NCI-H1436 (cell line): ENCODE data around the gene ZNF503.
A peak's percentile ranks its signal among the peaks of the same experiment; 100 is the strongest.

Source experiments
- DNase-seq: peaks from one replicate; lab custom pipeline; 2025; lab: John Stamatoyannopoulos, UW

ZNF503 gene

GRCh38 chr10:75406462-75407223, 5.1 kb upstream of the ZNF503 start:
- no peak for DNase-seq

GRCh38 chr10:75405598-75406461, 4.3 kb upstream of the ZNF503 start:
- DNase-seq, result no peak

DNA sequence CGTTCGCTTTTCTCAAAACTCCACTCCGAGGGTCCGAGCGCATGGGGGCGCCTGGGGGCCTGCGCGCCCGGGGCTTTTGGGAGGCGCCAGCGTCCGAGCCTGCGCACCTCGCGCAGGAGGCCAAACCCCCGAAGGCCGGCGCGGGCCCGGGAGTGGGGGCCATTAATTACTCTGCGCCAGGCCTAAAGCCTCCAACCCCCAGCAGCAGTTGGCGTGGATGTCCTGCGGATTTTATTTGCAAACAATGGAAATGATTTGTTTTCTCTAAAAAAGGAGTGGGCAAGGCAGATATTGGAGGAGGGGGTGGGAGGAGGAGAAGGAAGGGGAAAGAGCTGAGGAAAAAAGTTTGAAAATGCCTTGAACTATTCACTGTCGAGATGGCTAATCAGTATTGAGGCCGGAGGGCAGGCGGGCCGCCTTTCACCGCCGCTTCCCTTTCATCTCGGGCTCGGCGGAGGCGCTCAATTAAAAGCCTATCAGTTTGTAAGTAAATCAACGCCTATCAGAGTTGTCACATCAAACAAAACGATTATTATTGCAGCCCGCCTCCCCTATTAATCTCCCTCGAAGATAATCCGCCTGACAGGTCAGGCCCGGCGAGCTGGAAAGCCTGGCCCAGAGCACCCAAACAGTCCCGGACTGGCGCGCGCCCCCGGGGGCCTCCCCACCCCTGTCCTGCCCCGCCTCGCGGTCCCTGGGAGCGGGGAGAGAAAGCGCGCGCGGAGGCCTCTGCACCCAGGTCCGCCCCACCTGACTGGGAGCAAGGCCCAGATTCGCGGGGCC, 3.4 kb upstream of the ZNF503 start:
- peak; percentile 52 for DNase-seq

- peak; percentile 71 for DNase-seq
These were observed 2.6 kb upstream of the ZNF503 start for GRCh38 chr10:75403939-75404814.

- peak; percentile 48 for DNase-seq
These were observed 1.8 kb upstream of the ZNF503 start for GRCh38 chr10:75403144-75403938.

- DNase-seq, result peak; percentile 94
These were observed 1.1 kb upstream of the ZNF503 start for GRCh38 chr10:75402486-75403143.

- DNase-seq, result peak; percentile 39
These were observed 594 bp downstream of the ZNF503 start for GRCh38 chr10:75400771-75401568.

DNA sequence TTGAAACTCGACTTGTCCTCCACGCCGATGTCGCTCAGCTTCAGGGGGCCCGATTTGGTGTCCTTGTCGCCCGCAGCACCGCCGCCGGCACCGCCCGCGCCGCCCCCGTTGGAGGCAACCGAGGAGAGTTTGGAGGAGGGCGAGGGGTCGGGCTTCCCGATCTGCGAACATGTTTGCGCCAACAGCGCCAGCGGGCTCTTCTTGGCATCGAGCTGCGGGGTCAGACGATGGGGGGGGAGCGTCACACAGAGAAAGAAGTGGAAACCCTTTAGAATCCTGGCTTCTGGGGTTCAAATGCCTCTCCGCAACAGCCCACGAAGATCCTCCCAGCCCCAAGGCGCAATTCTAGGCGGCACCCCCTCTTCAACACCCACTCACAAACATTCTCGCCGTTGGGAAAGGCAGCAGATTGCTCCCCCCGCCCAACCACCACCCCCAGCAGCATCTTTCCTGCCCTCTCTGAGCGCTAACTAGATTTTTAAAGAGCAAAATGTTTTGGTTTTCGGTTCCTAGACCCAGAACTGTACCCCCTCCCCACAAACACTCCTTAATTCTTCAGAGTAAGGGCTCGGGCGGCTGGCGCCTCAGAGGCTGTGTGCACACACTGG, 1.3 kb downstream of the ZNF503 start:
- peak; percentile 37 for DNase-seq

GRCh38 chr10:75399461-75400162, 2.0 kb downstream of the ZNF503 start:
- peak; percentile 70 for DNase-seq

GRCh38 chr10:75398692-75399460, 2.7 kb downstream of the ZNF503 start:
- no peak for DNase-seq

DNA sequence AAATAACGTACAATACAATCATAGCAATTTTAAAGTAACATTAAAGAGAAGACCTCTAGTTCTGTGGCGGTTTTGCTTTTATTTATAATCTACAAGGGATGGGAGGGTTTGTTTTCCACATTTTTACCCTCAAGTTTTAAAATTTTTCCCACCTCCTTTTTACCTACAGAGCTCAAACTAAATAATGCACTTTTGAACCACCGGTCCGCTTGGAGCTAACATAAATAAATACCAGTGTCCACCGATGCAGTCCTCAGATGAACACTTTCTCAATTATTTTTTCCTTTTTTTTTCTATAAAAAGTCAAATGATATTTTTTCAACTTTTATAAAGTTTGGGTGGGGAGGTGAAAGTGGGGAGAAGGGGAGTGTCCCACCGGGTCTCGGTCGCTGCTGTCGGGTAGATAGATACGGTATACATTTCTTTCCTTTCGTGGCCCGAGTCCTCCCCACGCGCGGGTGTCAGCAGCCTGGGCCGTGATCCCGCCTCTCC, 3.3 kb downstream of the ZNF503 start:
- DNase-seq, result no peak

- DNase-seq, result no peak
These were observed 3.9 kb downstream of the ZNF503 start for GRCh38 chr10:75397496-75398199.

DNA sequence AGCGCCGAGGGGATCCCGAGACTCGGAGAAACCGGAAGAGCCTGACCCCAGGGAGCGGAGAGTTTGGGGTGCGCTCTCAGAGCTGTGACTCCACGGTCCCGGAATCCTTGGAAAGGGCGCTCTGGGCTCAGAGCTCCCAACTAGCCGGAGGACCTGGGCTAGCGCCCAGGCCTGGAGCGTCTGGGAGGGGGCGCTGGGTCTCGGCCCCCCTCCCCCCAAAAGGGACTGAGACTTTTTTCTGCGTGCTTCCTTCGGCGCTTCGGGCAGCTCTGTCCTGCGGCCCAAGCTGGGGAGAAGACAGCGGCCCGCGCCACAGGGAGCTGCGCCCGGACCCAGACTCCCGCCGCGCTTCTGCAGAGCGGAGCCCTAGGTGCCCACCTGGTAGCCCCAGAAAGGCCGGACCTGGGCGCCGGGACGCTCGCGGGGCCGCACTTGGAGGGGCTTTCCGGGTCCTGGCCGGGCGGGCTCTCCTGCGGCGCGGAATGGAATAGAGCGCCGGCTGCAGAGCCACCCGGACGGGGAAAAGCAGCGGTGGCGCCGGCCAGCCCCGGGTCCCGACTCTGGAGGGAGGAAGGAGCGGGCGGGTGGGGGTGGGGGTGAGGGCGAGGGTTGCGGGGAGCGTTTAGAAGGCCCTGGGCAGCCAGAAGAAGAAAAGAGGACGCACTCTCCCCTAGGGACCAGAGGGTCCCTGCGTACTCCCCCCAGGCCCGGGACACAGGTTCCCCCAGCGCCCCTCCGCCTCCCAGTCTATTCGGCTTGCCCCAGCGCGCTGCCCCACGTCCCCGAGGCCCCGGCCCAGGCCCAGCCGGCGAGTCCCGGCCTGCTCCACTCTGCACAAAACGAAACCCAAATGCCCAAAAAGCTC, 4.7 kb downstream of the ZNF503 start:
- DNase-seq, result no peak

DNA sequence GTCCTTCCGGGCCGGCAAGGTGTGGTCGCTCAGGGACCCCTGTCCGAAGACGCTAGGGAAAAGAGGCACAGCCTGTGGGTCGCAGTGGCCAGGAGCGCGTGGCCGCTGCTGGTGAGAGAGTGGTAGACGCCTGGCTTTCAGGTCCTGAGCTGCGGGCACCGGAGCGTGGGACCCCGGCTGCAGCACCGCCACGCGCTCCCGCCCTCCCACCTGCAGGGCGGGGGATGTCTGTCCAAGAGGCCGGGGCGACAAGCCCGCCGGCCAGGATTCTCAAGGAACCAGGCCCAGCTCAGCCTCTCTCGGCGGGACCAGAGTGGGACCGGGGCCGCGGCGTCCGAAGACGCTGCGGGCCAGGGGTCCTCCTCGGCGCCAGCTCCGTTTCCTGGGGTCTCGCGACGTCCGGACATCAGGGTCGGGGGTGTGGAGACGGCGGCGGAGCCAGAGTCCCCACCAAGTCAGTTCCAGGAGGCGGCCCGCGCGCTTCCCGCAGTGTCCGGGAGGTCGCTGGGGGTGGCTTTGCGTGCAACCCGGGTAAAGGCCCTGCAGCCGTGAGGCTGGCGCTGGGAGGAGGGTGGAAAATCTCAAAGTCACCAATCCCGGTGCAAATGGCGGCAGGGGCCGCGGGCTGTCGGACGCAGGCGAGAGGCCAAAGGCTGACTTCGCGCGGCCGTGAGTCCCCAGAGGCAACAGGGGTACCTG, 5.5 kb downstream of the ZNF503 start:
- no peak for DNase-seq
